CD4-positive, alpha-beta memory T cell (primary cell): ENCODE results near the gene PATJ. TPM values are rescaled to one million over a fixed set of nuclear protein-coding genes. Genes with fewer than 3 reads are reported as not detected.
A peak's percentile ranks its signal among the peaks of the same experiment; 100 is the strongest.

ENCODE experiments used
- CTCF ChIA-PET: fragments of 350-600 bp; sonication (Branson Sonifier 250); formaldehyde crosslinking; loops from one replicate; lab custom pipeline; 2021; ENCODE audit warnings: inconsistent platforms; ENCODE audit not compliant: partially characterized antibody; lab: Charles Lee
- POLR2A ChIA-PET: fragments of 350-600 bp; sonication (Branson Sonifier 250); formaldehyde crosslinking; loops from one replicate; lab custom pipeline; 2021; ENCODE audit not compliant: partially characterized antibody; lab: Charles Lee
- DNase-seq, 5 donors: peaks; one replicate each; pipeline versions ENCODE4 v3.0.0 to v3.0.0-alpha.2; 2020 to 2022; ENCODE audit warnings: mixed read lengths in 1 of 5
- H3K27ac ChIP-seq: one replicate; pipeline ENCODE4 v1.7.0; 2013; ENCODE audit warnings: low read depth, low read length
- H3K27me3 ChIP-seq: 2 replicates; pipeline ENCODE4 v1.7.0; 2013; ENCODE audit warnings: mild to moderate bottlenecking, low read length, moderate library complexity; ENCODE audit not compliant: insufficient read depth
- H3K36me3 ChIP-seq: 2 replicates; pipeline ENCODE4 v1.7.0; 2013; ENCODE audit warnings: mild to moderate bottlenecking, low read length, moderate library complexity; ENCODE audit not compliant: insufficient read depth
- H3K4me1 ChIP-seq: 2 replicates; pipeline ENCODE4 v1.7.0; 2013; ENCODE audit warnings: mild to moderate bottlenecking, low read length, moderate library complexity; ENCODE audit not compliant: insufficient read depth
- H3K4me3 ChIP-seq, 2 donors: one replicate each; pipeline ENCODE4 v1.7.0; 2013; ENCODE audit warnings: low read length in 2 of 2, mild to moderate bottlenecking in 1 of 2
- H3K9me3 ChIP-seq, 2 donors: one replicate each; pipeline ENCODE4 v1.7.0; 2013; ENCODE audit warnings: low read length in 2 of 2, control low read depth in 1 of 2; ENCODE audit not compliant: control insufficient read depth in 1 of 2
- H3K27ac Mint-ChIP-seq, 7 donors: one replicate each; pipeline ENCODE4 v1.8.0; 2020 to 2021; ENCODE audit warnings: mixed read lengths in 7 of 7, mild to moderate bottlenecking in 6 of 7, inconsistent platforms in 3 of 7, moderate library complexity in 3 of 7
- H3K27me3 Mint-ChIP-seq, 2 donors: one replicate each; pipeline ENCODE4 v1.8.0; 2020 to 2021; ENCODE audit warnings: mixed read lengths in 2 of 2
- H3K36me3 Mint-ChIP-seq, 2 donors: one replicate each; pipeline ENCODE4 v1.8.0; 2020 to 2021; ENCODE audit warnings: mixed read lengths in 2 of 2, inconsistent platforms in 1 of 2, mild to moderate bottlenecking in 1 of 2
- H3K4me1 Mint-ChIP-seq, 4 donors: one replicate each; pipeline ENCODE4 v1.8.0; 2020 to 2021; ENCODE audit warnings: mixed read lengths in 4 of 4, mild to moderate bottlenecking in 1 of 4
- H3K4me3 Mint-ChIP-seq, 8 donors: one replicate each; pipeline ENCODE4 v1.8.0; 2020 to 2021; ENCODE audit warnings: mixed read lengths in 8 of 8, mild to moderate bottlenecking in 7 of 8, moderate library complexity in 6 of 8, inconsistent platforms in 3 of 8
- H3K9me3 Mint-ChIP-seq, 8 donors: one replicate each; pipeline ENCODE4 v1.8.0; 2020 to 2021; ENCODE audit warnings: mixed read lengths in 8 of 8, mild to moderate bottlenecking in 5 of 8, inconsistent platforms in 3 of 8, moderate library complexity in 1 of 8
- intact Hi-C: fragments of 100-400 bp; cut with micrococcal nuclease; formaldehyde crosslinking; loops from one replicate; pipeline ENCODE4 v1.15.1; 2023
- polyA plus RNA-seq, 2 donors: library from polyadenylated mRNA; unstranded; fragments of 300-500 nt; fragmentation: Illumina TruSeq; gene quantifications; one replicate each; pipeline ENCODE4 v1.2.3, GENCODE V29; 2021
- total RNA-seq, 2 experiments: library from RNA; stranded (reverse); gene quantifications; one replicate each; pipeline ENCODE4 v1.2.3, GENCODE V29; 2021

Gene PATJ
- total and polyA plus RNA-seq, 4 experiments from 2014 or later: 10.1 to 49.0 (median 38.0) TPM

- H3K4me1 Mint-ChIP-seq: peaks cover 0 to 4% (median 0%) of the 10 kb centered on the region in 4 donors
- H3K9me3 Mint-ChIP-seq: no peaks in the 10 kb centered on the region
- H3K27me3 Mint-ChIP-seq: no peaks in the 10 kb centered on the region
- Histone ChIP-seq H3K27me3 (no peaks in the 10 kb centered on the region), H3K9me3 (no peaks in the 10 kb centered on the region), H3K4me3 (no peak overlapping the region), H3K4me1 (no peaks in the 10 kb centered on the region), H3K27ac (no peak overlapping the region), H3K36me3 (no peaks in the 10 kb centered on the region)
- ChIA-PET CTCF (no interaction called here), POLR2A (no interaction called here)
- intact Hi-C loops: no loop called here
- H3K27ac Mint-ChIP-seq: no peak overlapping the region
- no peak for DNase-seq
- H3K36me3 Mint-ChIP-seq: peaks cover 37 to 46% of the 10 kb centered on the region in 2 donors
- H3K4me3 Mint-ChIP-seq: no peak overlapping the region
These were observed 310.7 kb downstream of the PATJ start for GRCh38 chr1:62052946-62053345.

- ChIA-PET POLR2A (no interaction called here), CTCF (no interaction called here)
- Mint-ChIP-seq H3K4me1 (peaks cover 0 to 4% (median 0%) of the 10 kb centered on the region in 4 donors), H3K4me3 (no peak overlapping the region), H3K27me3 (no peaks in the 10 kb centered on the region), H3K9me3 (no peaks in the 10 kb centered on the region), H3K36me3 (peaks cover 36 to 45% of the 10 kb centered on the region in 2 donors), H3K27ac (no peak overlapping the region)
- Histone ChIP-seq H3K9me3 (no peaks in the 10 kb centered on the region), H3K27me3 (no peaks in the 10 kb centered on the region), H3K27ac (no peak overlapping the region), H3K4me1 (no peaks in the 10 kb centered on the region), H3K4me3 (no peak overlapping the region), H3K36me3 (no peaks in the 10 kb centered on the region)
- no peak for DNase-seq
- intact Hi-C loops: no loop called here
These were observed 311.9 kb downstream of the PATJ start for GRCh38 chr1:62054188-62054587.

GRCh38 chr1:62057230-62057629, 314.9 kb downstream of the PATJ start:
- ChIA-PET POLR2A (no interaction called here), CTCF (interaction anchor here (1.6 kb wide), 1 partner anchor 57 kb away, joined by 3 read pairs; no protein-coding TSS in a partner anchor)
- no peaks in the 10 kb centered on the region for H3K27me3 Mint-ChIP-seq
- H3K4me3 Mint-ChIP-seq: no peak overlapping the region
- H3K27ac ChIP-seq: no peak overlapping the region
- intact Hi-C loops: no loop called here
- H3K4me1 ChIP-seq: no peaks in the 10 kb centered on the region
- no peaks in the 10 kb centered on the region for H3K9me3 ChIP-seq
- H3K36me3 Mint-ChIP-seq: peaks cover 23 to 41% of the 10 kb centered on the region in 2 donors
- no peaks in the 10 kb centered on the region for H3K9me3 Mint-ChIP-seq
- DNase-seq: no peak
- peak overlapping the region in 1 of 7 donors; percentile 19 for H3K27ac Mint-ChIP-seq
- peaks cover 0 to 4% (median 0%) of the 10 kb centered on the region in 4 donors for H3K4me1 Mint-ChIP-seq
- no peaks in the 10 kb centered on the region for H3K27me3 ChIP-seq
- no peaks in the 10 kb centered on the region for H3K36me3 ChIP-seq
- no peak overlapping the region for H3K4me3 ChIP-seq

GRCh38 chr1:62057641-62058290, 315.5 kb downstream of the PATJ start:
- Mint-ChIP-seq H3K4me3 (no peak overlapping the region), H3K4me1 (peaks cover 0 to 4% (median 0%) of the 10 kb centered on the region in 4 donors), H3K27me3 (no peaks in the 10 kb centered on the region), H3K27ac (peak overlapping the region in 2 of 7 donors; percentile 17 to 53), H3K36me3 (peaks cover 24 to 40% of the 10 kb centered on the region in 2 donors), H3K9me3 (no peaks in the 10 kb centered on the region)
- H3K4me1 ChIP-seq: no peaks in the 10 kb centered on the region
- H3K27ac ChIP-seq: no peak overlapping the region
- CTCF ChIA-PET: interaction anchor here (1.2 to 1.6 kb wide), 2 partner anchors 25 to 56 kb away, joined by 3 read pairs; no protein-coding TSS in a partner anchor
- no peak overlapping the region for H3K4me3 ChIP-seq
- DNase-seq: no peak
- intact Hi-C loops: no loop called here
- no peaks in the 10 kb centered on the region for H3K27me3 ChIP-seq
- no peaks in the 10 kb centered on the region for H3K36me3 ChIP-seq
- POLR2A ChIA-PET: no interaction called here
- no peaks in the 10 kb centered on the region for H3K9me3 ChIP-seq

GRCh38 chr1:62058956-62059355, 316.7 kb downstream of the PATJ start:
- Histone ChIP-seq H3K27ac (no peak overlapping the region), H3K36me3 (no peaks in the 10 kb centered on the region), H3K4me1 (no peaks in the 10 kb centered on the region), H3K4me3 (no peak overlapping the region), H3K9me3 (no peaks in the 10 kb centered on the region), H3K27me3 (no peaks in the 10 kb centered on the region)
- Mint-ChIP-seq H3K27ac (no peak overlapping the region), H3K4me1 (peaks cover 0 to 4% (median 0%) of the 10 kb centered on the region in 4 donors), H3K4me3 (no peak overlapping the region), H3K27me3 (no peaks in the 10 kb centered on the region), H3K9me3 (peaks cover 0 to 2% (median 0%) of the 10 kb centered on the region in 8 donors), H3K36me3 (peaks cover 27 to 44% of the 10 kb centered on the region in 2 donors)
- DNase-seq: no peak
- intact Hi-C loops: no loop called here
- ChIA-PET POLR2A (no interaction called here), CTCF (interaction anchor here (1.2 kb wide), 1 partner anchor 24 kb away, joined by 3 read pairs; no protein-coding TSS in a partner anchor)

- H3K9me3 ChIP-seq: no peaks in the 10 kb centered on the region
- intact Hi-C loops: no loop called here
- H3K4me1 Mint-ChIP-seq: peaks cover 0 to 4% (median 0%) of the 10 kb centered on the region in 4 donors
- no peaks in the 10 kb centered on the region for H3K27me3 ChIP-seq
- H3K36me3 ChIP-seq: no peaks in the 10 kb centered on the region
- ChIA-PET CTCF (interaction anchor here (2.9 kb wide), 1 partner anchor 21 kb away, joined by 8 read pairs; no protein-coding TSS in a partner anchor), POLR2A (no interaction called here)
- H3K9me3 Mint-ChIP-seq: peaks cover 0 to 5% (median under 1%) of the 10 kb centered on the region in 8 donors
- H3K27ac Mint-ChIP-seq: no peak overlapping the region
- peaks cover 46 to 59% of the 10 kb centered on the region in 2 donors for H3K36me3 Mint-ChIP-seq
- no peaks in the 10 kb centered on the region for H3K27me3 Mint-ChIP-seq
- H3K4me3 ChIP-seq: no peak overlapping the region
- H3K27ac ChIP-seq: no peak overlapping the region
- no peak overlapping the region for H3K4me3 Mint-ChIP-seq
- H3K4me1 ChIP-seq: no peaks in the 10 kb centered on the region
- no peak for DNase-seq
These were observed 319.8 kb downstream of the PATJ start for GRCh38 chr1:62062087-62062486.

GRCh38 chr1:62064829-62065407, 322.6 kb downstream of the PATJ start:
- Histone ChIP-seq H3K27me3 (no peaks in the 10 kb centered on the region), H3K27ac (no peak overlapping the region), H3K4me3 (no peak overlapping the region), H3K36me3 (no peaks in the 10 kb centered on the region), H3K4me1 (no peaks in the 10 kb centered on the region), H3K9me3 (no peaks in the 10 kb centered on the region)
- POLR2A ChIA-PET: no interaction called here
- DNase-seq: no peak
- H3K27ac Mint-ChIP-seq: no peak overlapping the region
- intact Hi-C loops: no loop called here
- H3K4me1 Mint-ChIP-seq: no peaks in the 10 kb centered on the region
- H3K4me3 Mint-ChIP-seq: no peak overlapping the region
- H3K9me3 Mint-ChIP-seq: peaks cover 0 to 5% (median under 1%) of the 10 kb centered on the region in 8 donors
- H3K36me3 Mint-ChIP-seq: peaks cover 44 to 58% of the 10 kb centered on the region in 2 donors
- CTCF ChIA-PET: interaction anchor here (1.4 to 2.9 kb wide), 2 partner anchors 18 kb away, joined by 4 to 8 read pairs; no protein-coding TSS in a partner anchor
- H3K27me3 Mint-ChIP-seq: no peaks in the 10 kb centered on the region
